Measurements from ENCODE around the gene ARL1.
"Not testable (repeated sequence)": the region's sequence is repeated elsewhere in the genome, so short reads cannot be mapped to it uniquely, and the experiment has no call there.

DNA sequence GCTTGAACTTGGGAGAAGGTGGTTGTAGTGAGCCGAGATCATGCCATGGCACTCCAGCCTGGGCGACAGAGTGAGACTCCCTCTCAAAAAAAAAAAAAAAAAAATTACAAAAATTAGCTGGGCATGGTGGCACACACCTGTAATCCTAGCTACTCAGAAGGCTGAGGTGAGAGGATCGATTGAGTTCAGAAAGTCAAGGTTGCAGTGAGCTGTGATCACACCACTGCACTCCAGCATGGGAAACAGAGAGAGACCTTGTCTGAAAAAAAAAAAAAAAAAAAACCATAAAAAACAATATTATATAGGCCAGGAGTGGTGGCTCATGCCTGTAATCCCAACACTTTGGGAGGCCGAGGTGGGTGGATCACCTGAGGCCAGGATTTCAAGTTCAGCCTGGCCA, 14.5 kb upstream of the ARL1 start:
- TF ChIP-seq ZNF335 (CRISPR knock-in tag; IDR thresholded peaks at IDR 0.05); KAT7 (CRISPR knock-in tag; IDR thresholded peaks at IDR 0.05; ENCODE audit: borderline replicate concordance): not testable (repeated sequence)

Measured in HepG2 (cell line).